ENCODE measurements around the gene VDR.

DNA sequence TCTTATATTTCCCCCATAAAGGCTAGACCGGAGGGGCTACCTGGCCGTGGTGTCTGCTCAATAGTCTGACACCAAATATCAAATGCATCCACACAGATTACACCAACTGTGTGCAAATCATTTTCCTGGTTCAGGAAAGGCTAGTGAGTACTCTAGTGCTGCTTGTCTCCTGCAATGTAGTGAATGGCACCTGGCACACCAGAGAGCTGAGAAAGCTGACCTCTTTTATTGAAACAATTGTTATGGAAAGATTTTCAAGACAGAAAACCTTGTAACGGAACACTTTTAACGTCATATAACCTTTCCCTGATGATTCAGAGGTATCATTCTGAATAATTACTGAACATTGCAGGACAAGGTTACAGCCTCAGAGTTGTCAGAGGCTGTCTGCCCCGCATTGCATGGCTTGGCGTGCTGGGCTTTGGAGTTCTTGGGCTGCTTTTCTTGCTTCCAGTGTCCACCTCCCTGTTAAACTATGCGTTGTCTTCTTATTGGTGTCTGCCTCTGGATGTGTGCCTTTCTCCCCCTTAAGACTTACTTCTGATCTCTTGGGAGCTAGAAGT, 44.4 kb downstream of the VDR start:
- TF ChIP-seq, protein P1, sequence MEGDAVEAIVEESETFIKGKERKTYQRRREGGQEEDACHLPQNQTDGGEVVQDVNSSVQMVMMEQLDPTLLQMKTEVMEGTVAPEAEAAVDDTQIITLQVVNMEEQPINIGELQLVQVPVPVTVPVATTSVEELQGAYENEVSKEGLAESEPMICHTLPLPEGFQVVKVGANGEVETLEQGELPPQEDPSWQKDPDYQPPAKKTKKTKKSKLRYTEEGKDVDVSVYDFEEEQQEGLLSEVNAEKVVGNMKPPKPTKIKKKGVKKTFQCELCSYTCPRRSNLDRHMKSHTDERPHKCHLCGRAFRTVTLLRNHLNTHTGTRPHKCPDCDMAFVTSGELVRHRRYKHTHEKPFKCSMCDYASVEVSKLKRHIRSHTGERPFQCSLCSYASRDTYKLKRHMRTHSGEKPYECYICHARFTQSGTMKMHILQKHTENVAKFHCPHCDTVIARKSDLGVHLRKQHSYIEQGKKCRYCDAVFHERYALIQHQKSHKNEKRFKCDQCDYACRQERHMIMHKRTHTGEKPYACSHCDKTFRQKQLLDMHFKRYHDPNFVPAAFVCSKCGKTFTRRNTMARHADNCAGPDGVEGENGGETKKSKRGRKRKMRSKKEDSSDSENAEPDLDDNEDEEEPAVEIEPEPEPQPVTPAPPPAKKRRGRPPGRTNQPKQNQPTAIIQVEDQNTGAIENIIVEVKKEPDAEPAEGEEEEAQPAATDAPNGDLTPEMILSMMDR (IDR thresholded peaks at IDR 0.05; ENCODE audit: low read depth, low read length) = no peak
- no peak for TF ChIP-seq EZH2phosphoT487 (IDR thresholded peaks at IDR 0.05; ENCODE audit: low read depth)
